Activated naive CD8-positive, alpha-beta T cell treated with anti-CD3 and anti-CD28 coated beads, Interleukin-2, amount 50 U/mL, for 16 hours (primary cell): Measurements from ENCODE around the gene PIGH.
"Not testable (repeated sequence)": the region's sequence is repeated elsewhere in the genome, so short reads cannot be mapped to it uniquely, and the experiment has no call there.

Experiments
- DNase-seq: peaks from one replicate; pipeline ENCODE4 v3.0.0-alpha.2; 2020; ENCODE audit warnings: low read depth, low spot score

The PIGH gene

GRCh38 chr14:67609642-67610310, 9.7 kb upstream of the PIGH start:
- DNase-seq = no peak

DNA sequence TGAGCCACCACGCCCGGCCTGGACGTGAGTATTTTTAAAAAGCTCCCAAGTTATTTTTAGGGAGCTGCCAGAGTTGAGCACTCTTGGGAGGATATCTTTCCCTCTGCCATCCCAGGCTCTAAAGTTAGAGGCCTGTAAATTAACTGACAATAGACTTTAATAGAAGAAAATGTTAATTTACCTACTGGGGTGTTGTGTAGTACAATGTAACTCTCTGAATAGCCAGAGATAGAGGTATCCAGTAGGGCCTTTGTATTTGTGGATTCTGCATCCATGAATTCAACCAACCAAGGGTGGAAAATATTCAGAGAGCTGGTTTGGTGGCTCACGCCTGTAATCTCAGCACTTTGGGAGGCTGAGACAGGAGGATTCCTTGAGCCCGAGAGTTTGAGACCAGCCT, 7.6 kb upstream of the PIGH start:
- no peak for DNase-seq

DNA sequence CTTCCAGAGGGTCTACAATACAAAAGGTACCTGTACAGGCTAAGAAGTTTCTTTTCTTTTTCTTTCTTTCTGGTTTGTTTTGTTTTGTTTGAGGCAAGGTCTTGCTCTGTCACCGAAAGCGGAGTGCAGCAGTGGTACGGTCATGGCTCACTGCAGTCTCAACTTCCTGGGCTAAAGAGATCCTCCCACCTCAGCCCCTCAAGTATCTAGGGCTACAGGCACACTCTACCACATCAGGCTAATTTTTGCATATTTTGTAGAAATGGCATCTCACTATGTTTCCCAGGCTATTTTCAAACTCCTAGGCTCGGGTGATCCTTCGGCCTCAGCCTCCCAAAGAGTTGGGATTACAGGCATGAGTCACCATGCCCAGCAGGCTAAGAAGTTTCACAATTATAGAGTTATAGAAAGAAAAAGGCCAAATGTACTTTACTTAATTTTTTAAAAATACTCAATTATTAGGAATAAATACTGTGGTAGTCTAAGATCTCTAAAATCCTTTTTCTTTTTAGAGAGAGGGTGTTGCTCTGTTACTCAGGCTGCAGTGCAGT, 3.0 kb upstream of the PIGH start:
- DNase-seq = no peak

- DNase-seq = no peak
Observed at GRCh38 chr14:67602076-67602475, 2.0 kb upstream of the PIGH start.

DNA sequence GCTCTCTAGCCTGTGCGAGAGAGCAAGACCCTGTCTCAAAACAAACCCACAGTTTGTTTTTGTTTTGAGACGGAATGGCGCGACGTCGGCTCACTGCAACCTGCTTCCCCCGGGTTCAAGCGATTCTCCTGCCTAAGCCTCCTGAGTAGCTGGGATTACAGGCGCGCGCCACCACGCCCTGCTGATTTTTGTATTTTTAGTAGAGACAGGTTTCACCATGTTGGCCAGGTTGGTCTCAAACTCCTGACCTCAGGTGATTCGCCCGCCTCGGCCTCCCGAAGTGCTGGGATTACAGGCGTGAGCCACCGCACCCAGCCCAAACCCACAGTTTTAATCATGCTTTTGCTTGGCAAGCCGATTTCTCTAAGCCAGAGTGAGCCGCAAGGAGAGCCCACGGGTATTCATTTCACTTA, 500 bp upstream of the PIGH start:
- not testable (repeated sequence) for DNase-seq

GRCh38 chr14:67595392-67595791, 4.7 kb downstream of the PIGH start:
- no peak for DNase-seq

- not testable (repeated sequence) for DNase-seq
Observed at GRCh38 chr14:67593650-67594049, 6.4 kb downstream of the PIGH start.

DNA sequence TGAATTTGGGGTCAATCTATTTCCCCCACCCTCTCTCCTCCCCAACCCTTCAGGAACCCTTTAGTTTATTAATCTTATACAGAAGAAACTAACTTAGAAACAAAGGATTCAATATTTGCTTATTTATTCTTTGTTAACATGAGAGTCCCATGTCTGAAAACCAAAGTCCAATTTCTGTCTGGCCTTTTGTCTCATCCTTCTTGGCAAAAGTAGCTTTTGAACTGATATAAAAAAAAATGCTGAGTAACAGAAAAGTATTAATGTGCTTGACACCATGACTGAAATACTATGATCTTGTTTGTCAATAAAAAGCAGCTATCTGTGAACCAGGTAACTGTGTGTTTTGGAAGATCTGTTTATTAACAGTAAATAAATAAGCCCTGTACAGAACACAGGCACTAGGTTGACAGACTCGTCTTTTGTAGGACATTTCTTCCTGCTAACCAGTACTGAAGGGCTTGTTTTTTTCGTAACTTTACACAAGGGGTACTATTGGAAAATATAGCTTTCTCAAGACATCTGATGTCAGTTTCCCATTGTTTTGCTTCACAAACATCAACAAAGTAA, 10.8 kb downstream of the PIGH start:
- no peak for DNase-seq

- no peak for DNase-seq
Observed at GRCh38 chr14:67586369-67586768, 13.7 kb downstream of the PIGH start.

DNA sequence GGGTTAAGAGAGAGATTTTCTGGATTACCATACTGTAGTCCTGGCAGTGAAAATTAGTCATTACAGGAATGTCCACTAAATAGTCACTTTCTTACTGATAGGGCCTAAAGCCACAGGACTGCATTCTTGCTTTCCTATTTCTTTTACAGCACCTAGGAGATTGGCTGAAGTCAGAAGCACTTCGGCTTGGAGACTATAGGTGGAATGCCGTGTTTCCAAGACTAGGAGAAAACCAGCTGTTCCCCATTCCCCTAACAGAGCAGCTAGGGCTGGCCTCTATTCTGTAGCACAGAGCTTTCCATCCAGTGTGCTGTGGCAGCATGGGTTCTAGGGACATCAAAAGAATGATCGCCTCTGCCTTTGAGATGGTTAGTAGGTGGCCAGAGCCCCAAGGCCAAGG, 15.1 kb downstream of the PIGH start:
- DNase-seq = no peak

DNA sequence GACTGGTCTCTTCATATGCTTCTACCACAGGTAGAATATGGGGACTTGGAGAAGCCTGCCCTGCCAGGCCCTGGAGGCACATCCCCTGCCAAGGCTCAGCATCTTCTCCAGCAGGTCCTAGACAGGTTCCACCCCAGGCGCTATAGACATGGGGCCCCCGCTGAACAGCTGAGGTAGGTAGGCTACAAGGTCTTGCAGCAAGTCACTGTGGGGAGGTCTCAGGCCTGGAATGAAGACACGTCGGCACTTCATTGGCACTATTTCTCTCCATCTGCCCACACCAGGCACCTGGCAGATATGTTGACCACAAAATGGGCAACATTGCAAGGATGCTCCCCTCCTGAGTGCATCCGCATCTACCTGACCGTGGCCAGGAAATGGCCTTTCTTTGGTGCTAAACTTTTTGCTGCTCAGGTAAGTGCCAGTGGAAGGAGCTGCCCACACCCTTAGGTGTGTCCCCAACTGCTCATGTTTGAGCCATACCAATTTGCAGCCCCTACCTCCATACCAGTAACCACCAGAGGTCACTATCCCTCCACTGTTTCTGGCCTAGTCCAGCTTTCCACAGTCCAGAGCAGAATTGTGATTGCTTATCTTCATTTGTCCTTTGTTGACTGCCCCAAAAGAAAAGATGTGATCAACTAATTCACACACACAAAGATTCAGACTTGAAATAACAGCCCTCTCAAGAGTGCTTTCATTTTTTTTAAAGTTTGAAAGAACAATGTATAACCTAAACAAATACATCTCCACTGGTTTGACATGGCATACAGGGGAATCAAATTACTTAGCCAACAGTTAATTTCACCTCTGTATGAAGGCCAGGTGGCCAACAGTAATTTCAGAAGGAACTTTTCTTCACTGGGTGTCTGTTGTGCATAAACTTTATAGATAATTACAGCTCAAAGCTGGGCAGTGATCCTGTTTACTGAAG, 16.1 kb downstream of the PIGH start:
- DNase-seq = no peak

DNA sequence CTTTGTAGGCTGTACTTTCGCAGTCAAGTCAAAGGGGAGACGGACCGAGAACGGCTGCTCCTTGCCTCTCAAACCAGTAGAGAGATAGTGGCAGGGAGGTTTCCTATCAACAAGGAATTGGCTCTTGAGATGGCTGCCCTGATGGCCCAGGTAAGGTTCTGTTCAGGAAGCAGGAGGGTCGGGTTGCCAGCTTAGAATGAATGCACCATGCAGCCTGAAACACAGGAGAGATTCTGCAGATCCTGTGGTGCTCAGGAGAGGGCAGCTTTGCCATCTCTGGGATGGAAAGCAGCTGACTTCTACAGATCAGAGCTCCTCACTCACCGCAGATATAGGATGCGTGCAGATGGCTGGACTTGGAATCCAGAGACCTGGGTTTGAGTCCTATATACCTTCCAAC, 18.0 kb downstream of the PIGH start:
- no peak for DNase-seq

DNA sequence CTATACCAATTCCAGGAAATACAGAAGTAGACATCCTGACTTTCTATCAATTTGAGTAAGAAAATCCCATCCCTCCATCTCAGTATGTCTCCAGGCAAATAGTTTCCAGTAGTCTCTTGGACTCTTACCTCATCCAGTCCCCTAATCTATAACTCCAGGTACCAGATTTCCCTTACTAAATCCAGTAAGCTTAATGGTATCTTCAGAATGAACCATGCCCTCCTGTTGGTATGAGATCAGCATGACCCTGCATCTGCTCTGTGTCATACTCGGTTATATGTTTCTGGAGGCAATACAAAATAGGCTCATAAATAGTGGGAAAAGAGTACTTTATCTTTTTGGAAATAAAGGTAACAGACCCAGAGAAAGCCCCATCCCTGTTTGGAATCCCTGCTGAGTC, 18.4 kb downstream of the PIGH start:
- DNase-seq = no peak

DNA sequence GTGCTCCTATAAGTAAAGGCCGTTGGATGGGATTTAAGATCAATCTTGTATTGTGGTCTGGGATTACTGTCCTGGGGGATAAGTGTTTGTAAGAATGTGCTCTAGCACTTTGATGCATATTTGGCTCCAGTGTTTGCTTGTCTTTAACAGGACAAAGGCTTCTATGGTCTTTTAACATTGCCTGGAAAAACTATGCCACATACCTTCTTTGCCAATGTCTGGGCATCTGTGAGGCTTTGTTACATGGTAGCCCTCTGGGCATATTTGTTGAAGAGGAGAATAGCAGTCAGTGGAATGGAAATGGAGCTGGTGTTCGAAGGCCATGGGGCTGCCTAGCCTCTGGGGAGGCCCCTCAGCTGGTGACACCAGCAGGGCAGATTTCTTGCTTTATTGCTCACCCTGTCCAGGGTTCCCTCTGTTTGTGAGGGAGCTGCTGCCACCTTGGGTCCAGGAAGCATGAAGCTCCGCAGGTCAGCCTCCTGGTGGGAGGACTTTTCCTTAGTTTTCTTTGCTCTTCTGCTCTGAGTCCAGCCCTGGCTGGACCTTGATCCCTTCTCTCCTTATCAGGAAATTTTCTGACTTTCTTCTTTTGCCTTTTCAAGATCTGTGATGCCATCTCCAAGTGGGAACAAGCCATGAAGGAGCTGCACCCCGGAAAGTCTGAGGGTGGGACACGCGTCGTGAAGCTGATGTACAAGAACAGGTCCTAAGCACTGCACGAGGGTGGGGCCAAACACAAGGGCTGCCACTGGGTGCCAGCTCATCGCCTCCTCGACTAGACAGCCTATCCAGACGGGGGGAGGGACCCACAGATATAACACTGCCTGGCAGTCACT, 19.5 kb downstream of the PIGH start:
- no peak for DNase-seq

DNA sequence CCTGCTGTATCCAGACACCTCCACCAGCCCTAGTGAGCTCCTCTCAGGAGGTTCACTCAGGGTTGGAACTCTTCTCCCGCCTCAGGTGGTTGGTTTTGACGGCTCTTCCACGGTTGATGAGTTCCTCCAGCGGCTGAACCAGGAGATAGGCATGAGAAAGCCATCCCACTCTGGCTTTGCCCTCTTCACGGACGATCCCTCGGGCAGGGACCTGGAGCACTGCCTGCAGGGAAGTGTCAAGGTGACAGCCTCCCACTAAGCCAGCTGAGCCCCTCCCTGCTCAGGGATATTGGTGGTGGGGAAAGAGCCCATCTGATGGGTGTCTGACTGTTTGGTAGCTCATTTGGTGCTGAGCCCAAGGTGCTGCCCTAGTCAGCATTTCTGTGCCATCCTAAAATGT, 20.4 kb downstream of the PIGH start:
- no peak for DNase-seq

- DNase-seq = no peak
Observed at GRCh38 chr14:67579040-67579439, 21.0 kb downstream of the PIGH start.

GRCh38 chr14:67577909-67578749, 21.9 kb downstream of the PIGH start:
- no peak for DNase-seq

DNA sequence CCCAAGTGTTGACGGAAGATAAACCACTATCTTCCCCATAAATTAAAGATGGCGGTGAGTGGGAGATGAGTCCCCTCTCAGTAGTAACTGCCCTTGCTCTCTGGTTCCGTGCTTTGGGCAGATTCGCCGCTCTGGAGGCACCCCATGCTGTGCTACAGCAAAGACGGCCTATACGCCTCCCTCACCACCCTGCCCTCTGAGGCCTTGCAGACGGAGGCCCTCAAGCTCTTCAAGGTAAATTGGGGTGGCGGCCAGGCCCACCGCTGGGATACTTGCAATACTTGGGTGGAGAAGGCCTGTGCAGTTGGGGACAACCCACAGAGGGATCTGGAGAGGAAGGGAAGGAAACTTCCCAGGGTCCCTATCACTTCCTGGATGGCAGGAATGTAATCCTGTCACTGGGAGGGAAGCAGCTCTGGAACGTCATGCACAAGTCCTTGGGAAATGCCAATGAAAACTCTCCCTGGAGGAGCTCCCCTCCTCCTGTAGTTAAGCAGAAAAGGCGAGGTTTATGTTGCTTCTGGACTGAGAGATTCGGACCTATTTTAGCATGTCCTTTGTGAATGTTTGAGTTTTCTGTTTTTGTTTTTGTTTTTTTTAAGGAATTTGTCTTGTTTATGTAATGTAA, 22.8 kb downstream of the PIGH start:
- DNase-seq = no peak

DNA sequence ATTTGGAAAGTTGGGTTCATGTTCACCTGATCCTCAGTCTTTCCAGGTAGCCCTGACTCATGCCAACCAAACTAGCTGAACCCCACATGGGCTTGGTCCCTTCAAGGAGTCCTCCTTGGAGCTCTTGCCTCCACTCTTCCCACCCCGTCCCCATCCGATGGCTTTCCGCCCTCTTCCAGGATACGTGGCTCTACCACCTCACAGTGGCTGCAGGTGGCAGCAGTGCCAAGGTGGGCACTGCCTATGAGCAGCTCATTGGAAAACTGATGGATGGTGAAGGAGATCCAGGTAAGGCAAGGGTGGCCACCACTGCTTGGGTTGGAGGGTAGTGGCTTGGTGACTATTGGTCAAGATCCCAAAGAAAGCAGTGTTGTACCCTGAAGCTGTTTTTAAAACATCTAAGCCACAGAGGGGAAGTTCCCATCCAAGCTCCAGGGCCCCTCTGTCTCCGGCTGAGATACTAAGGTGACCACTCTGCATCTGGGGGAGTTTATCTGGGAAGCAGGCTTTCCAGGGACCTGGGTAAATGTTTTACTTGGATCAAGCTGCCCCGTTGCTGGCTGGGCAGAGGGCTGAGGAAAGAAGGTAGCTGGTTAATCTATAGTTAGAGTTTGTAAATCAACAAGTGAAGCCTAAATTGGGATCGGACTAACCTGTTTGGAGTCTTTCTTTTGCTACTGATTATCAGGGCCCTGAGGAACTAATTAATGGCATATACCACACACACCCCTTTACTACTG, 23.7 kb downstream of the PIGH start:
- no peak for DNase-seq
